Mesenchymal stem cell (in vitro differentiated cells and primary cell): Measurements from ENCODE around the gene MYOD1.

Source experiments
- DNase-seq: peaks from one replicate; pipeline ENCODE4 v3.0.0-alpha.2; 2013
- H2AFZ ChIP-seq: one replicate; pipeline ENCODE4 v1.6.1; 2013; ENCODE audit warnings: low read depth, mild to moderate bottlenecking, control low read depth, inconsistent platforms, low read length, moderate library complexity
- H2AK5ac ChIP-seq: 2 replicates; pipeline ENCODE4 v1.6.1; 2013; ENCODE audit warnings: low read length, moderate library complexity, mild to moderate bottlenecking, inconsistent platforms; ENCODE audit not compliant: severe bottlenecking
- H2BK120ac ChIP-seq: one replicate; pipeline ENCODE4 v1.6.1; 2013; ENCODE audit warnings: low read depth, mild to moderate bottlenecking, inconsistent platforms, low read length, moderate library complexity
- H2BK12ac ChIP-seq, 2 experiments: one replicate each; pipeline ENCODE4 v1.6.1; 2013; ENCODE audit warnings: inconsistent platforms in 2 of 2, low read length in 2 of 2, mild to moderate bottlenecking in 2 of 2, moderate library complexity in 2 of 2, control low read depth in 1 of 2
- H2BK15ac ChIP-seq: one replicate; pipeline ENCODE4 v1.6.1; 2013; ENCODE audit warnings: mild to moderate bottlenecking, low read depth, inconsistent platforms; ENCODE audit not compliant: poor library complexity, severe bottlenecking
- H2BK5ac ChIP-seq: 2 replicates; pipeline ENCODE4 v1.6.1; 2013; ENCODE audit warnings: low read depth, mild to moderate bottlenecking, low read length, control low read depth, inconsistent platforms; ENCODE audit not compliant: poor library complexity, severe bottlenecking
- H3K14ac ChIP-seq, 2 experiments: one replicate each; pipeline ENCODE4 v1.6.1; 2013; ENCODE audit warnings: inconsistent platforms in 2 of 2, low read length in 2 of 2, control low read depth in 1 of 2, mild to moderate bottlenecking in 1 of 2, moderate library complexity in 1 of 2
- H3K18ac ChIP-seq, 2 experiments: one replicate each; pipeline ENCODE4 v1.6.1; 2013; ENCODE audit warnings: inconsistent platforms in 2 of 2, low read length in 2 of 2, control low read depth in 1 of 2, low read depth in 1 of 2, mild to moderate bottlenecking in 1 of 2
- H3K23ac ChIP-seq, 2 experiments: one replicate each; pipeline ENCODE4 v1.6.1; 2013; ENCODE audit warnings: inconsistent platforms in 2 of 2, low read length in 2 of 2, mild to moderate bottlenecking in 2 of 2, moderate library complexity in 2 of 2, control low read depth in 1 of 2
- H3K27ac ChIP-seq: 2 replicates; pipeline ENCODE4 v1.5.1; 2013; ENCODE audit warnings: mild to moderate bottlenecking, moderate library complexity, low read length, control low read depth, inconsistent platforms; ENCODE audit not compliant: poor library complexity, severe bottlenecking
- H3K27me3 ChIP-seq, 2 experiments: 2 replicates each; pipeline versions ENCODE4 v1.6.1 to v1.7.0; 2013; ENCODE audit warnings: low read length in 2 of 2, mild to moderate bottlenecking in 2 of 2, moderate library complexity in 2 of 2, control low read depth in 1 of 2, inconsistent platforms in 1 of 2; ENCODE audit not compliant: control insufficient read depth in 1 of 2, insufficient read depth in 1 of 2
- H3K36me3 ChIP-seq, 2 experiments: 2 replicates each; pipeline versions ENCODE4 v1.6.1 to v1.7.0; 2013; ENCODE audit warnings: low read length in 2 of 2, control low read depth in 1 of 2, inconsistent platforms in 1 of 2, low read depth in 1 of 2, mild to moderate bottlenecking in 1 of 2; ENCODE audit not compliant: insufficient read depth in 2 of 2, control insufficient read depth in 1 of 2
- H3K4ac ChIP-seq, 2 experiments: one replicate each; pipeline ENCODE4 v1.6.1; 2013; ENCODE audit warnings: inconsistent platforms in 2 of 2, low read length in 2 of 2, mild to moderate bottlenecking in 2 of 2, moderate library complexity in 2 of 2, control low read depth in 1 of 2, low read depth in 1 of 2
- H3K4me1 ChIP-seq: 2 replicates; pipeline ENCODE4 v1.6.1; 2013; ENCODE audit warnings: low read depth, low read length, control low read depth; ENCODE audit not compliant: control insufficient read depth, insufficient read depth
- H3K4me2 ChIP-seq: 2 replicates; pipeline ENCODE4 v1.6.1; 2013; ENCODE audit warnings: low read length, mild to moderate bottlenecking, inconsistent platforms; ENCODE audit not compliant: poor library complexity, severe bottlenecking
- H3K4me3 ChIP-seq, 2 experiments: 2 replicates each; pipeline versions ENCODE4 v1.5.1 to v1.7.0; 2013; ENCODE audit warnings: low read length in 2 of 2, mild to moderate bottlenecking in 2 of 2, control low read depth in 1 of 2, low read depth in 1 of 2; ENCODE audit not compliant: insufficient read depth in 1 of 2
- H3K79me1 ChIP-seq: replicated peaks from 2 replicates; pipeline ENCODE4 v1.6.1; 2013; ENCODE audit warnings: mild to moderate bottlenecking, control low read depth, low read length, inconsistent platforms; ENCODE audit not compliant: poor library complexity, severe bottlenecking
- H3K9ac ChIP-seq: 2 replicates; pipeline ENCODE4 v1.7.0; 2013; ENCODE audit warnings: mild to moderate bottlenecking, low read length, moderate library complexity
- H3K9me3 ChIP-seq: 2 replicates; pipeline ENCODE4 v1.7.0; 2013; ENCODE audit warnings: mild to moderate bottlenecking, low read length; ENCODE audit not compliant: control insufficient read depth
- H4K8ac ChIP-seq: one replicate; pipeline ENCODE4 v1.6.1; 2013; ENCODE audit warnings: inconsistent platforms, mild to moderate bottlenecking, low read length, moderate library complexity
- H4K91ac ChIP-seq: one replicate; pipeline ENCODE4 v1.6.1; 2013; ENCODE audit warnings: mild to moderate bottlenecking, low read length, inconsistent platforms
- WGBS: methylation state at CpG from one replicate; pipeline ENCODE4 v1.1.7; 2013; ENCODE audit warnings: mixed read lengths; 5-methylcytosine and 5-hydroxymethylcytosine counted together

MYOD1 gene

GRCh38 chr11:17770917-17771316 lies 51.5 kb downstream of the MYOD1 start:
- no peak overlapping the region for H3K23ac ChIP-seq
- no peak overlapping the region for H2BK12ac ChIP-seq
- H3K36me3 ChIP-seq = no peaks in the 10 kb centered on the region
- no peak overlapping the region for H4K91ac ChIP-seq
- H4K8ac ChIP-seq = no peak overlapping the region
- H3K4me1 ChIP-seq = no peaks in the 10 kb centered on the region
- H3K14ac ChIP-seq = no peak overlapping the region
- no peak overlapping the region for H3K9ac ChIP-seq
- H3K27ac ChIP-seq = no peak overlapping the region
- H2BK120ac ChIP-seq = no peak overlapping the region
- H3K9me3 ChIP-seq = no peaks in the 10 kb centered on the region
- H3K27me3 ChIP-seq = peaks cover 6 to 18% of the 10 kb centered on the region in 2 experiments
- H3K79me1 ChIP-seq = no peaks in the 10 kb centered on the region
- H3K4me3 ChIP-seq = no peak overlapping the region
- no peak overlapping the region for H2AK5ac ChIP-seq
- peak; percentile 5 for DNase-seq
- H2AFZ ChIP-seq = no peak overlapping the region
- H3K4me2 ChIP-seq = no peak overlapping the region
- H2BK5ac ChIP-seq = no peak overlapping the region
- H3K18ac ChIP-seq = no peak overlapping the region
- no peak overlapping the region for H3K4ac ChIP-seq
- no peak overlapping the region for H2BK15ac ChIP-seq

- Histone ChIP-seq H2BK15ac (no peak overlapping the region), H3K36me3 (no peaks in the 10 kb centered on the region), H3K27ac (no peak overlapping the region), H4K8ac (no peak overlapping the region), H3K14ac (no peak overlapping the region), H3K4me3 (no peak overlapping the region), H2AFZ (no peak overlapping the region), H2AK5ac (no peak overlapping the region), H3K79me1 (no peaks in the 10 kb centered on the region), H3K9me3 (no peaks in the 10 kb centered on the region), H2BK12ac (no peak overlapping the region), H2BK5ac (no peak overlapping the region), H4K91ac (no peak overlapping the region), H3K18ac (no peak overlapping the region), H3K23ac (no peak overlapping the region), H3K9ac (no peak overlapping the region), H3K4me2 (no peak overlapping the region), H3K4ac (no peak overlapping the region), H2BK120ac (no peak overlapping the region), H3K27me3 (peaks cover under 1 to 13% of the 10 kb centered on the region in 2 experiments), H3K4me1 (no peaks in the 10 kb centered on the region)
- WGBS = 84% methylated on average over 17 of the region's 17 CpGs
- no peak for DNase-seq
Measured at GRCh38 chr11:17771415-17771814, 52.0 kb downstream of the MYOD1 start.
